ENCODE data around the gene ZNF335. TPM values are rescaled to one million over a fixed set of nuclear protein-coding genes. Genes with fewer than 3 reads are reported as not detected.
"Not testable (repeated sequence)": the region's sequence is repeated elsewhere in the genome, so short reads cannot be mapped to it uniquely, and the experiment has no call there.

The ZNF335 gene
- total RNA-seq, 1 donor from 2014 or later: 7.2 TPM

DNA sequence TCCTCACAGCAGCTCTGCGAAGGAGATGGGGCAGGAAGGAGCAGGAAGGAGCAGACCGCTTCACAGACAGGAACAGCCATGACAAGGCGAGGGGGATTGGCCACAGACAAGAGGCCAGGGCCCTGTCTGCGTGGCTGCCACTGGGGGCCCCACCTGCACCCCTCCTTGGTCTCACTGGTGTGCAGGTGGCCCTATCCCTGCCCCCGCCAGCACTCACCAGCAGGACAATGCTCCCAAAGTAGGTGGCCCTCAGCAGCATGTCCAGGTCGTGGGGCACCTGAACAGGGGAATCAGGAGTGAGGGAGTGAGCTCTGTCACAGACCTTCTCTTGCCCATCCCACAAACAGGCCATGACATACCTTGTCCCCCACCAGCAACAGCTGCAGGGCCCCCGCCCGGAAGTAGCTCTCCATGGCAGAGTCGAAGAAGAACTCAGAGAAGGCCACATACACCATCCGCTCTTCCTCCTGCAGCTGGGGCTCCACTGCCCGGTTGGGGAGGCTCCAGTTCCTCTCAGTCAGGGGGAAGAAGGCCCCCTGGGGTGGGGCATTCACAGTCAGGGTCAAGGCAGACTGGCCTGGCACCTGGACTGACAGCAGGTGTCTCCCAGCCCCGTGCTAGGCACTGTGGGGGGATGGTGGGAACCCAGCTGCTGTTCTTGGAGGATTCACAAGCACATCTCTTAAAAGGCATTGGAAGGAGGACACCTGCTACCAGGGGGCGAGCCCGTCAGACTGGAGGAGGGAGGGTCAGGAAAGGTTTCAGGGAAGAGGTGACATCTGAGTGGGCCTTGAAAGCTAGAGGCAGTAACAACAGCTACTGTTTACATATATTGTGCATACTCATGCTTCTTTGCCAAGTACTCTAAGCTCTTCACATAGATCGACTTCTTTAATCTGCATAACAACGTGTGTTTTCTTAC, 67.2 kb downstream of the ZNF335 start:
- no peak overlapping the region for H3K4me2 ChIP-seq
- H3K9me3 ChIP-seq (ENCODE audit: low read depth): no peaks in the 10 kb centered on the region
- H3K27me3 ChIP-seq: no peaks in the 10 kb centered on the region
- H3K4me1 ChIP-seq: no peaks in the 10 kb centered on the region
- Mint-ChIP-seq H3K4me3 (no peak overlapping the region), H3K36me3 (peaks cover 20% of the 10 kb centered on the region), H3K9me3 (no peaks in the 10 kb centered on the region), H3K27me3 (ENCODE audit: insufficient read depth, low read depth) (peaks cover 4% of the 10 kb centered on the region), H3K4me1 (peaks cover 9% of the 10 kb centered on the region), H3K27ac (no peak overlapping the region)
- DNase-seq (ENCODE audit: low spot score): no peak
- H3K9ac ChIP-seq: no peak overlapping the region
- no peak overlapping the region for H3K4me3 ChIP-seq
- H4K20me1 ChIP-seq (ENCODE audit: low read depth): no peaks in the 10 kb centered on the region
- no peak overlapping the region for H3K27ac ChIP-seq
- no peak overlapping the region for H2AFZ ChIP-seq (replicated peaks)
- no peaks in the 10 kb centered on the region for H3F3A ChIP-seq (ENCODE audit: low read depth)
- H3K36me3 ChIP-seq: no peaks in the 10 kb centered on the region
- no peak for TF ChIP-seq EZH2 (IDR thresholded peaks at IDR 0.05)
- TF ChIP-seq, protein P1, sequence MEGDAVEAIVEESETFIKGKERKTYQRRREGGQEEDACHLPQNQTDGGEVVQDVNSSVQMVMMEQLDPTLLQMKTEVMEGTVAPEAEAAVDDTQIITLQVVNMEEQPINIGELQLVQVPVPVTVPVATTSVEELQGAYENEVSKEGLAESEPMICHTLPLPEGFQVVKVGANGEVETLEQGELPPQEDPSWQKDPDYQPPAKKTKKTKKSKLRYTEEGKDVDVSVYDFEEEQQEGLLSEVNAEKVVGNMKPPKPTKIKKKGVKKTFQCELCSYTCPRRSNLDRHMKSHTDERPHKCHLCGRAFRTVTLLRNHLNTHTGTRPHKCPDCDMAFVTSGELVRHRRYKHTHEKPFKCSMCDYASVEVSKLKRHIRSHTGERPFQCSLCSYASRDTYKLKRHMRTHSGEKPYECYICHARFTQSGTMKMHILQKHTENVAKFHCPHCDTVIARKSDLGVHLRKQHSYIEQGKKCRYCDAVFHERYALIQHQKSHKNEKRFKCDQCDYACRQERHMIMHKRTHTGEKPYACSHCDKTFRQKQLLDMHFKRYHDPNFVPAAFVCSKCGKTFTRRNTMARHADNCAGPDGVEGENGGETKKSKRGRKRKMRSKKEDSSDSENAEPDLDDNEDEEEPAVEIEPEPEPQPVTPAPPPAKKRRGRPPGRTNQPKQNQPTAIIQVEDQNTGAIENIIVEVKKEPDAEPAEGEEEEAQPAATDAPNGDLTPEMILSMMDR (IDR thresholded peaks at IDR 0.05): no peak
- no peak for TF ChIP-seq EZH2phosphoT487 (IDR thresholded peaks at IDR 0.05)
- peaks cover 2% of the 10 kb centered on the region for H3K79me2 ChIP-seq (ENCODE audit: low read depth)

DNA sequence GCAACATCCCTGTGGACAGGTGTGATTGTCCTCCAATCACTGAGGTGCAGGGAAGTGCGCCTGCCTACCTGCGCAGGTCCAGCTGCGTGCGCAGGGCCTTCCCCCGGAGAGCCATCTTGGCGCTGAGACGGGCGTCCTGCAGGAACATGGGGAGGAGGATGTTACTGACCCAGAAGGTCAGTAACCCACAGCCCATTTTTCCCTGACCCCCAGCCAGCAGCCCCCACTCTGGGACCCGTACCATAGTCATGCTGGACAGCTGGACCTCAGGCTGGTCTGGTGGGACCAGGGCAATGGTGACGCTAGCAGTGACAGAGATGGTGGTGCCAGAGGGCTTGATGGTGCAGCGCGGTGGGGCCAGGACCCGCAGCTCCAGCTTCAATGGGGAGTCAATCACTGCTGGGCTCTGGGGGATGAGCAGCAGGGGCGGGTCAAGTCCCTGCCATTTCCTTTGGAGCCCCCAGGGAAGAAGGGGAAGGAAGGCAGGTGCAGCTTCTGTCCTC, 69.8 kb downstream of the ZNF335 start:
- H3K27me3 ChIP-seq: no peaks in the 10 kb centered on the region
- no peaks in the 10 kb centered on the region for H3K79me2 ChIP-seq (ENCODE audit: low read depth)
- no peak overlapping the region for H3K9ac ChIP-seq
- no peak overlapping the region for H3K4me3 ChIP-seq
- no peaks in the 10 kb centered on the region for H3K4me1 ChIP-seq
- H3F3A ChIP-seq (ENCODE audit: low read depth): no peaks in the 10 kb centered on the region
- no peak overlapping the region for H2AFZ ChIP-seq (replicated peaks)
- Mint-ChIP-seq H3K9me3 (no peaks in the 10 kb centered on the region), H3K4me1 (no peaks in the 10 kb centered on the region), H3K36me3 (peaks cover 18% of the 10 kb centered on the region), H3K27me3 (ENCODE audit: insufficient read depth, low read depth) (peaks cover 5% of the 10 kb centered on the region), H3K27ac (no peak overlapping the region), H3K4me3 (no peak overlapping the region)
- DNase-seq (ENCODE audit: low spot score): no peak
- H3K36me3 ChIP-seq: no peaks in the 10 kb centered on the region
- H3K4me2 ChIP-seq: no peak overlapping the region
- no peaks in the 10 kb centered on the region for H3K9me3 ChIP-seq (ENCODE audit: low read depth)
- H4K20me1 ChIP-seq (ENCODE audit: low read depth): no peaks in the 10 kb centered on the region
- TF ChIP-seq, protein P1 (IDR thresholded peaks at IDR 0.05): no peak
- TF ChIP-seq EZH2 (IDR thresholded peaks at IDR 0.05) (no peak), EZH2phosphoT487 (IDR thresholded peaks at IDR 0.05) (no peak)
- no peak overlapping the region for H3K27ac ChIP-seq

DNA sequence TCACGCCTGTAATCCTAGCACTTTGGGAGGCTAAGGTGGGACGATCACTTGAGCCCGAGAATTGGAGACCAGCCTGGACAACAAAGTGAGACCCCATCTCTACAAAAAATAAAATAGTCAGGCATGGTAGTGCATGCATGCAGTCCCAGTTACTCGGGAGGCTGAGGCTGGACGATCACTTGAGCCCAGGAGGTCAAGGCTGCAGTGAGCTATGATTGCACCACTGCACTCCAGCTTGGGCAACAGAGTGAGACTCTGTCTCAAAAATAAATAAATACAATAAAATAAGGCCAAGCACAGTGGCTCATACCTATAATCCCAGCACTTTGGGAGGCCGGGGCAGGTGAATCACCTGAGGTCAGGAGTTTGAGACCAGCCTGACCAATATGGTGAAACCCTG, 70.7 kb downstream of the ZNF335 start:
- H3K27me3 Mint-ChIP-seq (ENCODE audit: insufficient read depth, low read depth); H3K4me1 Mint-ChIP-seq; H3K4me3 ChIP-seq; H3K27ac Mint-ChIP-seq; H3K9me3 ChIP-seq (ENCODE audit: low read depth); H3K9me3 Mint-ChIP-seq; H2AFZ ChIP-seq (replicated peaks); H3K4me3 Mint-ChIP-seq; H3K79me2 ChIP-seq (ENCODE audit: low read depth); H3K27me3 ChIP-seq; H3K9ac ChIP-seq; DNase-seq (ENCODE audit: low spot score); H3K4me1 ChIP-seq; H3K36me3 ChIP-seq; H3K27ac ChIP-seq; H3F3A ChIP-seq (ENCODE audit: low read depth); H4K20me1 ChIP-seq (ENCODE audit: low read depth); H3K4me2 ChIP-seq: not testable (repeated sequence)
- H3K36me3 Mint-ChIP-seq: peaks cover 18% of the 10 kb centered on the region
